PC-9 (cell line): ENCODE data around the gene PRDM10.

ENCODE experiments used
- EZH2 ChIP-seq: fragments of 200-600 bp; sonication (generic); IDR thresholded peaks from 2 replicates; pipeline ENCODE4 v1.8.0; 2017; ENCODE audit warnings: antibody characterized with exemption, low read depth
- TF ChIP-seq, protein P1 (sequence below): fragments of 200-600 bp; sonication (generic); conservative IDR thresholded peaks from 2 replicates; pipeline ENCODE4 v1.6.1; 2017; ENCODE audit warnings: mixed run types, antibody characterized with exemption, mild to moderate bottlenecking, moderate library complexity

DNA sequence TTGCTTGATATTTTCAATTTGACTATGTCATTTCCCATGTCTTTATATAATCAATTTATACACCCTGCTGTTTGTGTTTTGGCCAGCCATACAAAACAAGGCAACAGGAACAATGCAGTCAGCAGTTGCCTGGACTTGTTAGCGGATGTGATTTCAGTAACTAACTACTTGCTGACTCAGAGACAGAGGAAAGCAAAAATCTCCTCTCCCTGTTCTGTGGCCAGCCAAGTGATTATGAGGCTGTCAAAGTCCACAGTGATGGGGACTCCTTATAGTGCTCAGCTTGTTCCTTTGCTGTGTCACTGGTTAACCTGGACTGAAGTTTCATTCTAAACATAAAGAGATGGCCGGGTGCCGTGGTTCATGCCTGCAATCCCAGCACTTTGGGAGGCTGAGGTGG lies 34.4 kb upstream of the PRDM10 start:
- TF ChIP-seq, protein P1, sequence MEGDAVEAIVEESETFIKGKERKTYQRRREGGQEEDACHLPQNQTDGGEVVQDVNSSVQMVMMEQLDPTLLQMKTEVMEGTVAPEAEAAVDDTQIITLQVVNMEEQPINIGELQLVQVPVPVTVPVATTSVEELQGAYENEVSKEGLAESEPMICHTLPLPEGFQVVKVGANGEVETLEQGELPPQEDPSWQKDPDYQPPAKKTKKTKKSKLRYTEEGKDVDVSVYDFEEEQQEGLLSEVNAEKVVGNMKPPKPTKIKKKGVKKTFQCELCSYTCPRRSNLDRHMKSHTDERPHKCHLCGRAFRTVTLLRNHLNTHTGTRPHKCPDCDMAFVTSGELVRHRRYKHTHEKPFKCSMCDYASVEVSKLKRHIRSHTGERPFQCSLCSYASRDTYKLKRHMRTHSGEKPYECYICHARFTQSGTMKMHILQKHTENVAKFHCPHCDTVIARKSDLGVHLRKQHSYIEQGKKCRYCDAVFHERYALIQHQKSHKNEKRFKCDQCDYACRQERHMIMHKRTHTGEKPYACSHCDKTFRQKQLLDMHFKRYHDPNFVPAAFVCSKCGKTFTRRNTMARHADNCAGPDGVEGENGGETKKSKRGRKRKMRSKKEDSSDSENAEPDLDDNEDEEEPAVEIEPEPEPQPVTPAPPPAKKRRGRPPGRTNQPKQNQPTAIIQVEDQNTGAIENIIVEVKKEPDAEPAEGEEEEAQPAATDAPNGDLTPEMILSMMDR, result no peak
- no peak for TF ChIP-seq EZH2
